ENCODE measurements around the gene EPHA4. TPM values are rescaled to one million over a fixed set of nuclear protein-coding genes. Genes with fewer than 3 reads are reported as not detected.

Gene EPHA4
- total RNA-seq, 1 experiment from 2014 or later: 3.4 TPM

DNA sequence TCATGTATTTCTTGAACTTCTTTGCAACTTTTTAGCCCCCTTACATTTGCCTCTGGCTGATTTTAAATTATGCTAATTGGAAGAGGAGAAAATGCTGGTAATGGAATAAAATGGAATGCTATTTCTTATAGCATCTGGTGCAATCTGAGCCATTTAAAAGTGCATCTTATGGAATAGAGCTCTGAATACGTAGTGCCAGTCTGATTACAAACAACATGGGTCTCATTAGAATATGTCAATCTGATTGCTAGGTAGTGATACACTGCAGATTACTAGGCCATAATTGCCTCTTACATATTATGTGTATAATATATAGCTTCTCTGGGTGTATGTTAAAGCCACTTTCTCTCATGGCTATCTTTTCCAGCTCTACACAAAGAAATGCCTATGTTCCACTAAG, 159.1 kb downstream of the EPHA4 start:
- Histone ChIP-seq H3K9me3 (ENCODE audit: control insufficient read depth, insufficient read depth, low read depth, low read length) (no peaks in the 10 kb centered on the region), H3K27me3 (ENCODE audit: control insufficient read depth, insufficient read depth, low read length) (no peaks in the 10 kb centered on the region), H3K27ac (ENCODE audit: low read length) (no peak overlapping the region), H3K4me1 (ENCODE audit: control insufficient read depth, insufficient read depth, low read length) (no peaks in the 10 kb centered on the region), H3K4me3 (ENCODE audit: low read depth in 2 of 2, low read length in 2 of 2) (no peak overlapping the region), H3K36me3 (ENCODE audit: control insufficient read depth, insufficient read depth, low read length) (no peaks in the 10 kb centered on the region)
- in situ Hi-C loops (cut with HindIII; ENCODE audit: low pct_unique_long_range_greater_than_20kb, low sequenced_read_pairs) (no loop called here), intact Hi-C loops (cut with micrococcal nuclease; ENCODE audit: unreplicated experiment) (no loop called here)
- TF ChIP-seq, protein P1, sequence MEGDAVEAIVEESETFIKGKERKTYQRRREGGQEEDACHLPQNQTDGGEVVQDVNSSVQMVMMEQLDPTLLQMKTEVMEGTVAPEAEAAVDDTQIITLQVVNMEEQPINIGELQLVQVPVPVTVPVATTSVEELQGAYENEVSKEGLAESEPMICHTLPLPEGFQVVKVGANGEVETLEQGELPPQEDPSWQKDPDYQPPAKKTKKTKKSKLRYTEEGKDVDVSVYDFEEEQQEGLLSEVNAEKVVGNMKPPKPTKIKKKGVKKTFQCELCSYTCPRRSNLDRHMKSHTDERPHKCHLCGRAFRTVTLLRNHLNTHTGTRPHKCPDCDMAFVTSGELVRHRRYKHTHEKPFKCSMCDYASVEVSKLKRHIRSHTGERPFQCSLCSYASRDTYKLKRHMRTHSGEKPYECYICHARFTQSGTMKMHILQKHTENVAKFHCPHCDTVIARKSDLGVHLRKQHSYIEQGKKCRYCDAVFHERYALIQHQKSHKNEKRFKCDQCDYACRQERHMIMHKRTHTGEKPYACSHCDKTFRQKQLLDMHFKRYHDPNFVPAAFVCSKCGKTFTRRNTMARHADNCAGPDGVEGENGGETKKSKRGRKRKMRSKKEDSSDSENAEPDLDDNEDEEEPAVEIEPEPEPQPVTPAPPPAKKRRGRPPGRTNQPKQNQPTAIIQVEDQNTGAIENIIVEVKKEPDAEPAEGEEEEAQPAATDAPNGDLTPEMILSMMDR (IDR thresholded peaks at IDR 0.05): no peak
- TF ChIP-seq TCF7L2 (IDR thresholded peaks at IDR 0.05; ENCODE audit: low read depth, low read length) (no peak), SIN3A (IDR thresholded peaks at IDR 0.05; ENCODE audit: borderline replicate concordance, insufficient read depth, low read depth, low read length) (no peak), POLR2AphosphoS5 (IDR thresholded peaks at IDR 0.05; ENCODE audit: low read depth, low read length) (no peak)
- TF ChIP-seq, protein P2, sequence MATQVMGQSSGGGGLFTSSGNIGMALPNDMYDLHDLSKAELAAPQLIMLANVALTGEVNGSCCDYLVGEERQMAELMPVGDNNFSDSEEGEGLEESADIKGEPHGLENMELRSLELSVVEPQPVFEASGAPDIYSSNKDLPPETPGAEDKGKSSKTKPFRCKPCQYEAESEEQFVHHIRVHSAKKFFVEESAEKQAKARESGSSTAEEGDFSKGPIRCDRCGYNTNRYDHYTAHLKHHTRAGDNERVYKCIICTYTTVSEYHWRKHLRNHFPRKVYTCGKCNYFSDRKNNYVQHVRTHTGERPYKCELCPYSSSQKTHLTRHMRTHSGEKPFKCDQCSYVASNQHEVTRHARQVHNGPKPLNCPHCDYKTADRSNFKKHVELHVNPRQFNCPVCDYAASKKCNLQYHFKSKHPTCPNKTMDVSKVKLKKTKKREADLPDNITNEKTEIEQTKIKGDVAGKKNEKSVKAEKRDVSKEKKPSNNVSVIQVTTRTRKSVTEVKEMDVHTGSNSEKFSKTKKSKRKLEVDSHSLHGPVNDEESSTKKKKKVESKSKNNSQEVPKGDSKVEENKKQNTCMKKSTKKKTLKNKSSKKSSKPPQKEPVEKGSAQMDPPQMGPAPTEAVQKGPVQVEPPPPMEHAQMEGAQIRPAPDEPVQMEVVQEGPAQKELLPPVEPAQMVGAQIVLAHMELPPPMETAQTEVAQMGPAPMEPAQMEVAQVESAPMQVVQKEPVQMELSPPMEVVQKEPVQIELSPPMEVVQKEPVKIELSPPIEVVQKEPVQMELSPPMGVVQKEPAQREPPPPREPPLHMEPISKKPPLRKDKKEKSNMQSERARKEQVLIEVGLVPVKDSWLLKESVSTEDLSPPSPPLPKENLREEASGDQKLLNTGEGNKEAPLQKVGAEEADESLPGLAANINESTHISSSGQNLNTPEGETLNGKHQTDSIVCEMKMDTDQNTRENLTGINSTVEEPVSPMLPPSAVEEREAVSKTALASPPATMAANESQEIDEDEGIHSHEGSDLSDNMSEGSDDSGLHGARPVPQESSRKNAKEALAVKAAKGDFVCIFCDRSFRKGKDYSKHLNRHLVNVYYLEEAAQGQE (IDR thresholded peaks at IDR 0.05; ENCODE audit: insufficient read depth in 1 of 2, low read depth in 2 of 2, low read length in 1 of 2): no peak
- ChIA-PET POLR2A (no interaction called here), CTCF (no interaction called here)
- no TSS peak for BruUV-seq (replicated peaks)
- ATAC-seq (no peak), DNase-seq (ENCODE audit: low read depth, low spot score) (no peak)

DNA sequence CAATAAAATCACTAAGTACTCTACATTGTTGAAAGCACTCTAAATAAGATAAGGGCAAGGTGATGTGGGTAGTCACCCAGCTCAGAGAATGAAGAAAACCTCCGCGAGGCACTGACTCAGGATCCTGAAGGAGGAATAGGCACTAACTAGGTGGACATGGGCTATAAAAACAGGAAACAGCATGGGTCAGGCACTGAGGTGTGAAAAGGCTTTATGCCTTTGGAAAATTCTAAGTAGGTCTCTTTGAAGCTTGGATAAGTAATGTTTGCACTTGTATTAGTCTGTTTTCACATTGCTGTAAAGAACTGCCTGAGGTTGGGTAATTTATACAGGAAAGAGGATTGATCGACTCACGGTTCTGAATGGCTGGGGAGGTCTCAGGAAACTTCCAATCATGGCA, 161.6 kb downstream of the EPHA4 start:
- no peaks in the 10 kb centered on the region for H3K36me3 ChIP-seq (ENCODE audit: control insufficient read depth, insufficient read depth, low read length)
- H3K27me3 ChIP-seq (ENCODE audit: control insufficient read depth, insufficient read depth, low read length): no peaks in the 10 kb centered on the region
- ChIA-PET CTCF (no interaction called here), POLR2A (interaction anchor here (0.5 kb wide), 1 partner anchor 22 kb away, joined by 8 read pairs; no protein-coding TSS in a partner anchor)
- H3K4me1 ChIP-seq (ENCODE audit: control insufficient read depth, insufficient read depth, low read length): no peaks in the 10 kb centered on the region
- no peaks in the 10 kb centered on the region for H3K9me3 ChIP-seq (ENCODE audit: control insufficient read depth, insufficient read depth, low read depth, low read length)
- ATAC-seq (no peak), DNase-seq (ENCODE audit: low read depth, low spot score) (no peak)
- H3K27ac ChIP-seq (ENCODE audit: low read length): no peak overlapping the region
- no TSS peak for BruUV-seq (replicated peaks)
- H3K4me3 ChIP-seq (ENCODE audit: low read depth in 2 of 2, low read length in 2 of 2): no peak overlapping the region
- in situ Hi-C loops (cut with HindIII; ENCODE audit: low pct_unique_long_range_greater_than_20kb, low sequenced_read_pairs) (no loop called here), intact Hi-C loops (cut with micrococcal nuclease; ENCODE audit: unreplicated experiment) (no loop called here)
- TF ChIP-seq, protein P2 (IDR thresholded peaks at IDR 0.05; ENCODE audit: insufficient read depth in 1 of 2, low read depth in 2 of 2, low read length in 1 of 2): no peak
- TF ChIP-seq, protein P1 (IDR thresholded peaks at IDR 0.05): no peak
- TF ChIP-seq TCF7L2 (IDR thresholded peaks at IDR 0.05; ENCODE audit: low read depth, low read length): no peak

Measured in Panc1 (cell line).